Neuronal stem cell (in vitro differentiated cells): ENCODE results near the gene ELMO1.

Experiments used
- DNase-seq: peaks from one replicate; pipeline ENCODE4 v3.0.0-alpha.2; 2013; ENCODE audit warnings: low spot score
- H2AFZ ChIP-seq: one replicate; pipeline ENCODE4 v1.6.1; 2013; ENCODE audit warnings: mild to moderate bottlenecking, low read length, inconsistent platforms
- H2AK5ac ChIP-seq: 2 replicates; pipeline ENCODE4 v1.6.1; 2013; ENCODE audit warnings: low read depth, mild to moderate bottlenecking, inconsistent platforms, low read length, moderate library complexity, mixed read lengths
- H2BK120ac ChIP-seq: 2 replicates; pipeline ENCODE4 v1.6.1; 2013; ENCODE audit warnings: low read depth, mild to moderate bottlenecking, inconsistent platforms, low read length, moderate library complexity, mixed read lengths
- H2BK12ac ChIP-seq: one replicate; pipeline ENCODE4 v1.6.1; 2013; ENCODE audit warnings: low read length, inconsistent platforms
- H2BK15ac ChIP-seq: 2 replicates; pipeline ENCODE4 v1.6.1; 2013; ENCODE audit warnings: mild to moderate bottlenecking, low read length, inconsistent platforms, mixed read lengths
- H2BK5ac ChIP-seq: one replicate; pipeline ENCODE4 v1.6.1; 2013; ENCODE audit warnings: inconsistent platforms, mild to moderate bottlenecking, low read length, moderate library complexity
- H3K14ac ChIP-seq: one replicate; pipeline ENCODE4 v1.6.1; 2013; ENCODE audit warnings: low read length, inconsistent platforms
- H3K18ac ChIP-seq: 2 replicates; pipeline ENCODE4 v1.6.1; 2013; ENCODE audit warnings: low read length, inconsistent platforms
- H3K23ac ChIP-seq: 2 replicates; pipeline ENCODE4 v1.6.1; 2013; ENCODE audit warnings: low read depth, mild to moderate bottlenecking, mixed read lengths, low read length, inconsistent platforms; ENCODE audit not compliant: poor library complexity
- H3K27ac ChIP-seq: replicated peaks from 3 replicates; pipeline ENCODE4 v1.5.1; 2013; ENCODE audit warnings: low read length, inconsistent platforms
- H3K27me3 ChIP-seq, 3 experiments: 2 replicates each; pipeline ENCODE4 v1.6.1; 2013; ENCODE audit warnings: low read length in 3 of 3, mild to moderate bottlenecking in 2 of 3, inconsistent platforms in 1 of 3, low read depth in 1 of 3, mixed read lengths in 1 of 3, moderate library complexity in 1 of 3; ENCODE audit not compliant: control insufficient read depth in 3 of 3, insufficient read depth in 3 of 3
- H3K36me3 ChIP-seq, 2 donors: replicated peaks in 1 of 2; 2 replicates each; pipeline ENCODE4 v1.6.1; 2013; ENCODE audit warnings: low read length in 2 of 2; ENCODE audit not compliant: control insufficient read depth in 2 of 2, insufficient read depth in 2 of 2
- H3K4ac ChIP-seq: 2 replicates; pipeline ENCODE4 v1.6.1; 2013; ENCODE audit warnings: inconsistent platforms, mild to moderate bottlenecking, low read length, moderate library complexity
- H3K4me1 ChIP-seq, 2 donors: 1 replicate in 1 of 2; 2 replicates in 1 of 2; pipeline ENCODE4 v1.6.1; 2013; ENCODE audit warnings: low read length in 2 of 2, low read depth in 1 of 2; ENCODE audit not compliant: control insufficient read depth in 2 of 2, insufficient read depth in 1 of 2
- H3K4me2 ChIP-seq: one replicate; pipeline ENCODE4 v1.6.1; 2013; ENCODE audit warnings: mild to moderate bottlenecking, low read length, inconsistent platforms; ENCODE audit not compliant: insufficient read depth, poor library complexity, severe bottlenecking
- H3K4me3 ChIP-seq, 2 donors: 2 replicates each; pipeline ENCODE4 v1.5.1; 2013; ENCODE audit warnings: low read length in 2 of 2, mild to moderate bottlenecking in 2 of 2, inconsistent platforms in 1 of 2, moderate library complexity in 1 of 2
- H3K79me1 ChIP-seq: one replicate; pipeline ENCODE4 v1.6.1; 2013; ENCODE audit warnings: low read depth, mild to moderate bottlenecking, inconsistent platforms, low read length, moderate library complexity
- H3K9ac ChIP-seq: one replicate; pipeline ENCODE4 v1.6.1; 2013; ENCODE audit warnings: mild to moderate bottlenecking, low read depth, low read length, inconsistent platforms; ENCODE audit not compliant: poor library complexity
- H3K9me3 ChIP-seq, 2 donors: replicated peaks in 1 of 2; 2 replicates each; pipeline versions ENCODE3 to v1.6.1; 2013; ENCODE audit warnings: low read length in 2 of 2, mild to moderate bottlenecking in 2 of 2, inconsistent platforms in 1 of 2, low read depth in 1 of 2, mixed read lengths in 1 of 2, moderate library complexity in 1 of 2; ENCODE audit not compliant: control insufficient read depth in 2 of 2, insufficient read depth in 1 of 2
- H4K8ac ChIP-seq: one replicate; pipeline ENCODE4 v1.6.1; 2013; ENCODE audit warnings: low read depth, mild to moderate bottlenecking, inconsistent platforms, low read length, moderate library complexity
- H4K91ac ChIP-seq: one replicate; pipeline ENCODE4 v1.6.1; 2013; ENCODE audit warnings: low read length, low read depth, mild to moderate bottlenecking, inconsistent platforms; ENCODE audit not compliant: poor library complexity
- WGBS, 2 donors: extraction: QIAGEN DNeasy Blood & Tissue Kit; methylation state at CpG; one replicate each; pipeline ENCODE4 v1.1.7; 2013; ENCODE audit warnings: missing lambda C conversion rate in 2 of 2, mixed read lengths in 1 of 2; ENCODE audit not compliant: insufficient read length in 2 of 2, insufficient replicate concordance in 1 of 2; ENCODE audit errors: extremely low coverage in 2 of 2; 5-methylcytosine and 5-hydroxymethylcytosine counted together

Gene ELMO1

DNA sequence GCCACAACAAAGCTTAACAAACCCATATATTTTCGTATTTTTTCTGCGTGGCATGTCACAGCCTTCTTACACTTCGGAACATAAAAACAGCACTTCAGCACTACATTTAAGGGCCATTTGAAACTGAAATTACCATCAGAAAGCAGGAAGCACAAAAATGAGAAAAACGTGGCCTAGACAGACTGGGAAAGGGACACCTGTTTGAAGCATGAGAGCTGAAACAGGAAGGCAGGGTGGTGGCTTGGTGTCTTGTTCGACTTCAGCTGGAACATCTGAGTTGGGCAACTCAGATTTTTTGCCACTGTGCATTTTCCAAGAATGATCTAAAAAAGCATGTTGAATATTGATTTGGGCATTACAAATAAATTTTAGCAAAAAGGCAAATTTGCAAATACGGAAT, 243.2 kb downstream of the ELMO1 start:
- Histone ChIP-seq H3K79me1 (no peaks in the 10 kb centered on the region), H3K27me3 (no peaks in the 10 kb centered on the region), H3K23ac (no peak overlapping the region), H3K14ac (no peak overlapping the region), H3K27ac (no peak overlapping the region), H3K4me1 (peaks cover 0 to 2% of the 10 kb centered on the region in 2 donors), H3K9me3 (no peaks in the 10 kb centered on the region), H2BK120ac (no peak overlapping the region), H2BK5ac (no peak overlapping the region), H4K8ac (no peak overlapping the region), H3K4me3 (no peak overlapping the region), H3K9ac (no peak overlapping the region), H2BK12ac (no peak overlapping the region), H4K91ac (no peak overlapping the region), H3K4me2 (no peak overlapping the region), H2AK5ac (no peak overlapping the region), H3K4ac (no peak overlapping the region), H3K18ac (no peak overlapping the region), H2BK15ac (no peak overlapping the region), H2AFZ (no peak overlapping the region), H3K36me3 (no peaks in the 10 kb centered on the region)
- WGBS, 2 donors, result no CpG with 5 or more reads among the region's 6 CpGs
- no peak for DNase-seq

DNA sequence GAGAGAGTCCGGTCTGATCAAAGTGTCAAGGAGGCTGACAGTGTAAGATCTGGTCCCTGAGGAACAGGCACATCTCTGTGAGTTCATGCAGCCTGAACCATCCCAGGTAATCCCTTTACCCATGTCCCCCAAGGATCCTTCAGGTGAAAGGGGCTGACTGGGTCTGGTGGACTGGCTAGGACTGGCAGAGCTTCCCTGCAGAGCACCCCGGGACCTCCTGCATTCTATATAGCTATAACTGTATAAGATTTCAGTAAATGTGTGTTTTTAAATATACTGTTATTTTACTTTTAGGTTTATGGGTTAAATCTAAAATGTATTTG, 246.8 kb downstream of the ELMO1 start:
- H4K8ac ChIP-seq, result no peak overlapping the region
- no peaks in the 10 kb centered on the region for H3K36me3 ChIP-seq
- no peaks in the 10 kb centered on the region for H3K79me1 ChIP-seq
- no peak overlapping the region for H3K18ac ChIP-seq
- no peak overlapping the region for H2AFZ ChIP-seq
- no peak overlapping the region for H2BK12ac ChIP-seq
- DNase-seq, result no peak
- no peak overlapping the region for H2BK5ac ChIP-seq
- no peaks in the 10 kb centered on the region for H3K27me3 ChIP-seq
- H3K23ac ChIP-seq, result no peak overlapping the region
- no peak overlapping the region for H3K4me3 ChIP-seq
- H4K91ac ChIP-seq, result no peak overlapping the region
- H3K4ac ChIP-seq, result no peak overlapping the region
- H2BK15ac ChIP-seq, result no peak overlapping the region
- no peak overlapping the region for H3K27ac ChIP-seq
- no peaks in the 10 kb centered on the region for H3K9me3 ChIP-seq
- no peak overlapping the region for H2AK5ac ChIP-seq
- H3K4me2 ChIP-seq, result no peak overlapping the region
- WGBS, 2 donors, result no CpG with 5 or more reads among the region's 2 CpGs
- H3K9ac ChIP-seq, result no peak overlapping the region
- H2BK120ac ChIP-seq, result no peak overlapping the region
- no peak overlapping the region for H3K14ac ChIP-seq
- H3K4me1 ChIP-seq, result peaks cover 0 to 3% of the 10 kb centered on the region in 2 donors

GRCh38 chr7:37201003-37201875, 247.4 kb downstream of the ELMO1 start:
- Histone ChIP-seq H2AK5ac (no peak overlapping the region), H3K4ac (no peak overlapping the region), H3K9me3 (no peaks in the 10 kb centered on the region), H2BK120ac (no peak overlapping the region), H3K23ac (no peak overlapping the region), H3K14ac (no peak overlapping the region), H2BK12ac (no peak overlapping the region), H3K4me1 (peaks cover 0 to 3% of the 10 kb centered on the region in 2 donors), H3K79me1 (no peaks in the 10 kb centered on the region), H3K4me3 (no peak overlapping the region), H3K4me2 (no peak overlapping the region), H3K9ac (no peak overlapping the region), H2BK5ac (no peak overlapping the region), H3K36me3 (no peaks in the 10 kb centered on the region), H3K27ac (no peak overlapping the region), H4K91ac (no peak overlapping the region), H4K8ac (no peak overlapping the region), H3K18ac (no peak overlapping the region), H2BK15ac (no peak overlapping the region), H3K27me3 (no peaks in the 10 kb centered on the region), H2AFZ (no peak overlapping the region)
- no CpG with 5 or more reads among the region's 6 CpGs for WGBS, 2 donors
- DNase-seq, result peak; percentile 70

- Histone ChIP-seq H4K8ac (no peak overlapping the region), H2AFZ (no peak overlapping the region), H2BK15ac (no peak overlapping the region), H3K9me3 (no peaks in the 10 kb centered on the region), H2AK5ac (no peak overlapping the region), H3K27ac (no peak overlapping the region), H3K23ac (no peak overlapping the region), H3K4me3 (no peak overlapping the region), H3K14ac (no peak overlapping the region), H3K27me3 (no peaks in the 10 kb centered on the region), H3K4ac (no peak overlapping the region), H4K91ac (no peak overlapping the region), H2BK120ac (no peak overlapping the region), H3K9ac (no peak overlapping the region), H3K36me3 (peaks cover 0 to 4% of the 10 kb centered on the region in 2 donors), H3K4me2 (no peak overlapping the region), H3K4me1 (peaks cover 0 to 3% of the 10 kb centered on the region in 2 donors), H3K18ac (no peak overlapping the region), H3K79me1 (no peaks in the 10 kb centered on the region), H2BK12ac (no peak overlapping the region), H2BK5ac (no peak overlapping the region)
- peak; percentile 85 for DNase-seq
- no CpG with 5 or more reads among the region's 6 CpGs for WGBS, 2 donors
These were observed 249.7 kb downstream of the ELMO1 start for GRCh38 chr7:37198906-37199485.
